B cell (primary cell): ENCODE data around the gene NAPB. TPM values are rescaled to one million over a fixed set of nuclear protein-coding genes. Genes with fewer than 3 reads are reported as not detected.

Source experiments
- ATAC-seq: fragments of 200-7000 bp; cut with Tn5 transposase; one replicate; pipeline ENCODE4 v1.10.0; 2021; ENCODE audit warnings: low read depth, mild to moderate bottlenecking, moderate number of reproducible peaks, moderate library complexity
- CTCF ChIA-PET: fragments of 350-600 bp; sonication (Branson Sonifier 250); formaldehyde crosslinking; loops from one replicate; lab custom pipeline; 2021; ENCODE audit warnings: antibody characterized with exemption, inconsistent platforms; lab: Charles Lee
- POLR2A ChIA-PET: fragments of 350-600 bp; sonication (Branson Sonifier 250); formaldehyde crosslinking; loops from one replicate; lab custom pipeline; 2021; ENCODE audit warnings: antibody characterized with exemption; lab: Charles Lee
- DNase-seq: peaks from one replicate; pipeline ENCODE4 v3.0.0; 2013
- H2AFZ ChIP-seq: 2 replicates; pipeline ENCODE4 v1.6.1; 2012; ENCODE audit warnings: mild to moderate bottlenecking, low read depth, low read length; ENCODE audit not compliant: insufficient read depth, poor library complexity, severe bottlenecking
- H3K27ac ChIP-seq, 2 donors: 1 replicate in 1 of 2; 2 replicates in 1 of 2; pipeline ENCODE4 v1.5.1; 2012 to 2013; ENCODE audit warnings: low read length in 2 of 2, mild to moderate bottlenecking in 2 of 2, moderate library complexity in 1 of 2
- H3K27me3 ChIP-seq, 4 experiments: fragments of 200-600 bp in 1 of 4; sonication (generic) in 1 of 4; replicated peaks in 1 of 4; 1 replicate in 2 of 4; 2 replicates in 2 of 4; pipeline versions ENCODE4 v1.6.1 to v1.7.0; 2013 to 2016; ENCODE audit warnings: low read length in 3 of 4, mild to moderate bottlenecking in 2 of 4, mixed read lengths in 1 of 4, moderate library complexity in 1 of 4; ENCODE audit not compliant: insufficient read depth in 4 of 4, control insufficient read depth in 3 of 4; ENCODE audit errors: control extremely low read depth in 1 of 4
- H3K36me3 ChIP-seq, 2 experiments: replicated peaks in 1 of 2; 1 replicate in 1 of 2; 2 replicates in 1 of 2; pipeline versions ENCODE4 v1.6.1 to v1.7.1; 2013; ENCODE audit warnings: low read length in 1 of 2; ENCODE audit not compliant: insufficient read depth in 2 of 2, control insufficient read depth in 1 of 2; ENCODE audit errors: control extremely low read depth in 1 of 2, extremely low read depth in 1 of 2
- H3K4me1 ChIP-seq, 2 donors: fragments of 200-600 bp in 1 of 2; sonication (generic) in 1 of 2; 1 replicate in 1 of 2; 2 replicates in 1 of 2; pipeline versions ENCODE4 v1.5.1 to v1.6.1; 2013 to 2017; ENCODE audit warnings: low read length in 2 of 2; ENCODE audit not compliant: control insufficient read depth in 2 of 2, insufficient read depth in 2 of 2
- H3K4me2 ChIP-seq: replicated peaks from 2 replicates; pipeline ENCODE3; 2012; ENCODE audit warnings: mild to moderate bottlenecking, low read depth, low read length; ENCODE audit not compliant: poor library complexity, severe bottlenecking
- H3K4me3 ChIP-seq, 5 experiments: fragments of 200-600 bp in 1 of 5; sonication (generic) in 1 of 5; 1 replicate in 3 of 5; 2 replicates in 2 of 5; pipeline versions ENCODE4 v1.5.1 to v1.7.0; 2011 to 2016; ENCODE audit warnings: low read length in 4 of 5, mild to moderate bottlenecking in 4 of 5, low read depth in 2 of 5, control low read depth in 1 of 5, moderate library complexity in 1 of 5; ENCODE audit not compliant: insufficient read depth in 1 of 5; ENCODE audit errors: control extremely low read depth in 1 of 5, extremely low read depth in 1 of 5
- H3K79me2 ChIP-seq: fragments of 200-600 bp; sonication (generic); one replicate; pipeline ENCODE4 v1.6.0; 2016; ENCODE audit warnings: low read length; ENCODE audit not compliant: control insufficient read depth, insufficient read depth
- H3K9ac ChIP-seq: fragments of 200-600 bp; sonication (generic); 2 replicates; pipeline ENCODE4 v1.6.1; 2017; ENCODE audit warnings: mild to moderate bottlenecking, low read length, moderate library complexity
- H3K9me3 ChIP-seq, 3 donors: one replicate each; pipeline versions ENCODE4 v1.6.1 to v1.7.1; 2013; ENCODE audit warnings: low read length in 2 of 3; ENCODE audit not compliant: control insufficient read depth in 2 of 3, insufficient read depth in 1 of 3; ENCODE audit errors: control extremely low read depth in 1 of 3
- H4K20me1 ChIP-seq: 2 replicates; pipeline ENCODE4 v1.6.0; 2012; ENCODE audit warnings: mild to moderate bottlenecking, low read length; ENCODE audit not compliant: insufficient read depth, control insufficient read depth, poor library complexity, severe bottlenecking
- H3K27ac Mint-ChIP-seq: one replicate; pipeline ENCODE4 v1.8.0; 2021; ENCODE audit warnings: mixed read lengths
- H3K27me3 Mint-ChIP-seq: one replicate; pipeline ENCODE4 v1.8.0; 2021; ENCODE audit warnings: mixed read lengths
- H3K4me1 Mint-ChIP-seq: one replicate; pipeline ENCODE4 v1.8.0; 2021; ENCODE audit warnings: mixed read lengths
- H3K4me3 Mint-ChIP-seq: one replicate; pipeline ENCODE4 v1.8.0; 2021; ENCODE audit warnings: mixed read lengths
- H3K9me3 Mint-ChIP-seq: one replicate; pipeline ENCODE4 v1.8.0; 2022; ENCODE audit warnings: mixed read lengths; ENCODE audit not compliant: insufficient read depth
- CTCF ChIP-seq: fragments of 200-600 bp; IDR thresholded peaks from one replicate; pipeline ENCODE4 v1.8.0; 2022; ENCODE audit warnings: antibody characterized with exemption, mild to moderate bottlenecking
- EZH2 ChIP-seq: IDR thresholded peaks from 2 replicates; pipeline ENCODE4 v1.6.1; 2012; ENCODE audit warnings: borderline replicate concordance, low read depth, mild to moderate bottlenecking, moderate library complexity, low read length; ENCODE audit not compliant: insufficient read depth, poor library complexity, severe bottlenecking
- WGBS: methylation state at CpG from one replicate; pipeline ENCODE4 v1.1.5; 2013; ENCODE audit warnings: missing lambda C conversion rate; ENCODE audit not compliant: insufficient coverage; 5-methylcytosine and 5-hydroxymethylcytosine counted together
- intact Hi-C: fragments of 100-400 bp; cut with micrococcal nuclease; formaldehyde crosslinking; loops from one replicate; pipeline ENCODE4 v1.10.0; 2022
- polyA plus RNA-seq: library from polyadenylated mRNA; depleted of rRNA; stranded (reverse); fragments of >200 nt; gene quantifications from 2 replicates; pipeline ENCODE4 v1.2.3, GENCODE V29; 2012
- total RNA-seq, 2 donors: library from RNA; stranded (reverse); fragments of 120-200 nt in 1 of 2; gene quantifications; 1 replicate in 1 of 2; 2 replicates in 1 of 2; pipeline versions ENCODE4 v1.2.3 to v1.2.4, GENCODE V29; 2013 to 2022

NAPB gene
- total and polyA plus RNA-seq, 2 donors (not counting 1 experiment from before 2014, with no cell fraction given) = 4.1 to 13.0 TPM

DNA sequence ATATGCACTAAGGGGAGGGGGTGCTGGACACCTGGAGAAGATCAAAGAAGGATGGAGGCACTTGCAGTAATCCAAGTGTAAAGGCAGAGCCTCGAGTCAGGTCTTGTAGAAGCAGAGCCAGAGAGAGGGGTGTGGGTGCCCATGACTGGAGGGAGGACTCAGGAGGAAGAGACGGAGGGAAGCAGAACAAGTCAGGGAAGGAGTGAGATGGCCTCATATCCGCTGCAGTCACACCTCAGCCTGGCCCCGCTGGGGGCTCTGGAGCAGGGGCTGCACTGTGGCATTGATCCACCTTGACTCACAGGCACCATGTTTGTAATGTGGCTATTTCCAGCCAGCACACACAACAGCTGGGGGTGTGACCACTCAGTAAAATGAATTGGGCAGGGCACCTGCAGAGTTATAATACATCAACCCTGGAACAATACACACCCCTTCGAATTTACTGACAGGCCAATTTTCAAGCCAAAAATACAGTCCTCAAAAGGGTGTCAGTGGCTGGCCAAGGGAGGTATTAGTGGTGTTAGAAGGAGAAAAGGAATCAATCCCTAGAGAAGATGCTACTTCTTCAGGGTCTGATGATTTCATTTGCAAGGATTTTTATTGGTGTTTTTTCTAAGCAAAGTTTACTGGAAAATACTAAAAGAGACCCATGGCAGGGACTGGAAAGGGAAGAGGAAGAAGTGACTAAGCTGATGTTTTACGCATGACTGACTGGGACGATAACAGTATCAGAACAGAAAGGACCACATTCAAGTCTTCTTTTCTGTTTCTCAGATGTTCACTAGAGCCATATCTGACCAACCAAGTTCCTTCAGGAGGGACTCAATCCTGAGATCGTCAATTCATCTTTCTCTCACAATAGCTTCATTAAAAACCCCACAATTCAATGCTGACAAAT is 89.6 kb downstream of the NAPB start:
- Mint-ChIP-seq H3K9me3 (no peaks in the 10 kb centered on the region), H3K4me1 (peaks cover 20% of the 10 kb centered on the region), H3K27me3 (no peaks in the 10 kb centered on the region), H3K27ac (peak overlapping the region; percentile 59), H3K4me3 (peak overlapping the region; percentile 29)
- H3K27me3 ChIP-seq = no peaks in the 10 kb centered on the region
- ChIA-PET CTCF (no interaction called here), POLR2A (no interaction called here)
- no peak overlapping the region for H3K27ac ChIP-seq
- WGBS = 72% methylated on average over 6 of the region's 8 CpGs
- peak overlapping the region; percentile 7 for H3K4me2 ChIP-seq
- DNase-seq = no peak
- H3K4me3 ChIP-seq = no peak overlapping the region
- TF ChIP-seq EZH2 (no peak), CTCF (no peak)
- no peaks in the 10 kb centered on the region for H3K36me3 ChIP-seq
- ATAC-seq = peak; percentile 43
- H3K9me3 ChIP-seq = no peaks in the 10 kb centered on the region
- no peaks in the 10 kb centered on the region for H3K79me2 ChIP-seq
- no peak overlapping the region for H2AFZ ChIP-seq
- intact Hi-C loops = no loop called here
- H3K9ac ChIP-seq = no peak overlapping the region
- H3K4me1 ChIP-seq = peaks cover 11 to 12% of the 10 kb centered on the region in 2 donors
- no peaks in the 10 kb centered on the region for H4K20me1 ChIP-seq
